ENCODE results near the gene NAPB.
A peak's percentile ranks its signal among the peaks of the same experiment; 100 is the strongest.

Gene NAPB

GRCh38 chr20:23440004-23440403 lies 18.7 kb upstream of the NAPB start:
- FAIRE-seq (no peak), DNase-seq (ENCODE audit: extremely low spot score, insufficient read length, low read depth) (no peak)

GRCh38 chr20:23438661-23439060 lies 17.4 kb upstream of the NAPB start:
- FAIRE-seq (no peak), DNase-seq (ENCODE audit: extremely low spot score, insufficient read length, low read depth) (no peak)

- FAIRE-seq = no peak
Observed at GRCh38 chr20:23437126-23437899, 16.0 kb upstream of the NAPB start.

GRCh38 chr20:23436681-23437080 lies 15.4 kb upstream of the NAPB start:
- no peak for FAIRE-seq
- no peak for DNase-seq (ENCODE audit: extremely low spot score, insufficient read length, low read depth)

More at GRCh38 chr20:23437126-23437899, 16.0 kb upstream of the NAPB start:
- DNase-seq (ENCODE audit: extremely low spot score, insufficient read length, low read depth) = no peak

- FAIRE-seq (no peak), DNase-seq (ENCODE audit: extremely low spot score, insufficient read length, low read depth) (no peak)
Observed at GRCh38 chr20:23435626-23436539, 14.6 kb upstream of the NAPB start.

- DNase-seq (ENCODE audit: extremely low spot score, insufficient read length, low read depth) = no peak
- FAIRE-seq = no peak
Observed at GRCh38 chr20:23434521-23435313, 13.4 kb upstream of the NAPB start.

GRCh38 chr20:23433628-23434027 lies 12.3 kb upstream of the NAPB start:
- no peak for FAIRE-seq

GRCh38 chr20:23425129-23425528 lies 3.8 kb upstream of the NAPB start:
- FAIRE-seq = no peak
- DNase-seq (ENCODE audit: extremely low spot score, insufficient read length, low read depth) = no peak

More at GRCh38 chr20:23433628-23434027, 12.3 kb upstream of the NAPB start:
- no peak for DNase-seq (ENCODE audit: extremely low spot score, insufficient read length, low read depth)

- FAIRE-seq = peak; percentile 87
- DNase-seq (ENCODE audit: extremely low spot score, insufficient read length, low read depth) = no peak
Observed at GRCh38 chr20:23419995-23420901, 1.0 kb downstream of the NAPB start.

GRCh38 chr20:23419657-23419994 lies 1.7 kb downstream of the NAPB start:
- FAIRE-seq (no peak), DNase-seq (ENCODE audit: extremely low spot score, insufficient read length, low read depth) (no peak)

- FAIRE-seq (no peak), DNase-seq (ENCODE audit: extremely low spot score, insufficient read length, low read depth) (no peak)
Observed at GRCh38 chr20:23417861-23418260, 3.4 kb downstream of the NAPB start.

- no peak for DNase-seq (ENCODE audit: extremely low spot score, insufficient read length, low read depth)
- no peak for FAIRE-seq
Observed at GRCh38 chr20:23415959-23416583, 5.2 kb downstream of the NAPB start.

- FAIRE-seq (no peak), DNase-seq (ENCODE audit: extremely low spot score, insufficient read length, low read depth) (no peak)
Observed at GRCh38 chr20:23415555-23415954, 5.7 kb downstream of the NAPB start.

- no peak for FAIRE-seq
- DNase-seq (ENCODE audit: extremely low spot score, insufficient read length, low read depth) = no peak
Observed at GRCh38 chr20:23414526-23415188, 6.6 kb downstream of the NAPB start.

- DNase-seq (ENCODE audit: extremely low spot score, insufficient read length, low read depth) = no peak
- FAIRE-seq = no peak
Observed at GRCh38 chr20:23413862-23414422, 7.3 kb downstream of the NAPB start.

GRCh38 chr20:23412026-23412425 lies 9.3 kb downstream of the NAPB start:
- no peak for DNase-seq (ENCODE audit: extremely low spot score, insufficient read length, low read depth)

GRCh38 chr20:23410916-23411695 lies 10.2 kb downstream of the NAPB start:
- DNase-seq (ENCODE audit: extremely low spot score, insufficient read length, low read depth) = no peak
- no peak for FAIRE-seq

More at GRCh38 chr20:23412026-23412425, 9.3 kb downstream of the NAPB start:
- FAIRE-seq = no peak

All from GM18507 (cell line).